Germinal center (tissue), 1 donor: ENCODE data around the gene LYZL1.
"Not testable (repeated sequence)": the region's sequence is repeated elsewhere in the genome, so short reads cannot be mapped to it uniquely, and the experiment has no call there.

Experiments
- DNase-seq: peaks from one replicate; pipeline ENCODE4 v3.0.0; 2012; ENCODE audit warnings: mixed read lengths, low spot score

Gene LYZL1

DNA sequence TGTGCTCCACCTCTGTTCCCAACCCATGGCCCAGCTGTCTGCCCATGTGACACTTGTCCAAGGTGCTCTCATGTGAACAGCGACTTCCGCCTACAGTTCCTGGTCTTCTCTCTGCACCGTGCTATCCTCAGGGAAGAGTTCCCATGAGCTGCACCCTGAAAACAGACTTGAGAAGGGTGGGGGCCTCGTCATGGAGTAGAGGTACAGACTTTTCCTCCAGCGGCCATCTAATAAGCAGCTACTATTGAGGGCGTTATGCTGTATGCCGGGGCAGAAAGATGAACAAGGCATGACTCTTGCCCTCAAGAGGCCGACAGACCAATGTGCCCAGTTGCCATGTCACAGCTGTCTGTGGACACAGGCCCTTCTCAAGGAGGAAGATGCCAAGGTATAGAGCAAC is 25.4 kb upstream of the LYZL1 start:
- DNase-seq, result no peak

DNA sequence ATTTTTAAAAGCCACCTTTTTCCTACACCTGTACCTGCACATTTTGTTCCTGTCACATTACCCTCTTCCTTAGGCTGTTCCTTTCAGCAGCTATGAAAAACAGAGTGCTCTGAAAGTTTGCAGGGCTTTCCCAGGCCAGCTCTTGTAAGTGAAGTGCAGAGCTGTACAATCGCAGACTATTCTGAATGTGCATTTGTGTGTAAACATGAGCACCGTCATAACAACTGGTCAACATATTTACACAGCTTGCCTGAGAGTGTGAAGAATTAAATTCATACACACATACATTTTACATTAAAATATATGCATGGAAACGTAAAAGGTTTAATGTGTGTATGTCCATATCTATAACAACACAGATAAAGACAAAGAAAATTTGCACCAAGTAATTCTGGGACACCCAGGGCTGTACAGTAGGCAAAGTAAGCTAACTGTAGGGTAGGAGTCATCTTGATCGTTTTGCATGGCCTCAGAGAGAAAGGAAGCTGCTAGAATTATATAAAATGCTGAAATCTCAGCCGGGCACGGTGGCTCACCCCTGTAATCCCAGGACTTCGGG is 23.6 kb upstream of the LYZL1 start:
- no peak for DNase-seq

DNA sequence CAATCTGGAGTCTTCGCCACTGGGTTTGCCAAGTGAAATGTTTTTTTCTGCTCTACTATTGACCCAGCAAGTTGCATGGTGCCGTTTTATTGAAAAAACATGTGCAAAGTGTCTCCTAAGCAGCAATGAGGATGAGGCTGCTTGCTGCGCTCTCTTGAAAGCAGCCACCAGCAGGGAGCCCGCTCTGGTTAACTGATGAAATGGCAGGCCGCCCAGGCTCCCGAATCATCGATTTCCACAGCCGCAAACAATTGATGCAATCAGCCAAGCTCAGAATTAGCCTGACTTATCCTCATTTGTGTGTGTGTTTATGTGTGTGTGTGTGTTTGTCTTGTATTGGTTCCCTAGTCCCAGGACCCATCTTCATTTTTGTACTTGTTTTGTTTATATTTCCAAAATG is 22.2 kb upstream of the LYZL1 start:
- DNase-seq, result no peak

DNA sequence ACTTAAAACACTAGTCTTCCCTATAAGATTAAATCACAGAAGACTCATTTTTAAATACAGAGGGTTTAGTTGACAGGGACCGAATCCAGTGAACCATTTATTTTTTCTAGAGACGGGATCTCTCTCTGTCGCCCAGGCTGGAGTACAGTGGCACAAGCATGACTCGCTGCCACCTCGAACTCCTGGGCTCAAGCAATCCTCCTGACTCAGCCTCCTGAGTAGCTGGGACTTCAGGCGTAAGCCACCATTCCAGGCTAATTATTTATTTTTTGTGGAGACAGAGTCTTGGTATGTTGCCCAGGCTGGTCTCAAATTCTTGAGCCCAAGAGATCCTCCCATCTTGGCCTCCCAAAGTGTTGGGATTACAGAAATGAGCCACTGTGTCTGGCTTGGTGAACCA is 20.9 kb upstream of the LYZL1 start:
- no peak for DNase-seq

DNA sequence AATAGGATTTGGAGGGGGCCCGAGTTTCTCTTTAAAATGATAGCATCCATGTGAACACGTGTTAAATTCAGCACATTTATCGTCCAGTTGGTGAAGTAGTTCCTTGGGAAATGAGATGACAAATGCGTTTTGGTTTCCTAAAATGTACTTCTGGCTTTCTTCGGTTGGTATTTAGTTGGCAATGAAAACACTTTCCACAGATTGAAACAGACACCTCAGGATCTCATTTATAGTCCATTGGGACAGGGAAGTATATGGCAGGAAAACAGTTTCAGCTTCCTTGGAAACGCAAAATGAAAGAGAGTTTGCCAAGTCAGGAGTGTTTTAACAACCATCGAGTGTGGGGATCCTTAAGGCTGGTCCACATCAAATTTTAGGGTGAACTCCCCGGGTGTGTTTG is 19.4 kb upstream of the LYZL1 start:
- no peak for DNase-seq

DNA sequence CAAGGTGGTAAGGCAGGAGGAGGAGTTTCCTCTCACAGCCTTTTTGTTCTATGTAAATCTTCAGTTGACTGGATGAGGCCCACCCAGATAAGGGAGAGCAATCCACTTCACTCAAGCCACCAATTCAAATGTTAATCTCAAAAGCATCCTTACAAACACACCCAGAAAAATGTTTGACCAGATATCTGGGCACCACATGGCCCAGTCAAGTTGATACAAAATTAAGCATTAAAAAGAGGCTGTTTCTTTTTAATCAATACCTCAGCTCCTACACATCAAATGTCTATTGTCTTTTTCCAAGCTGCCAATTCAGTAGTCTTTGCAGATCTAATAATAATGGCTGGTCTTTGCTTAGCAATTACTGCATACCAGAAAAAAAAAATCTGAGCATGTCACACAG is 18.0 kb upstream of the LYZL1 start:
- DNase-seq, result no peak

DNA sequence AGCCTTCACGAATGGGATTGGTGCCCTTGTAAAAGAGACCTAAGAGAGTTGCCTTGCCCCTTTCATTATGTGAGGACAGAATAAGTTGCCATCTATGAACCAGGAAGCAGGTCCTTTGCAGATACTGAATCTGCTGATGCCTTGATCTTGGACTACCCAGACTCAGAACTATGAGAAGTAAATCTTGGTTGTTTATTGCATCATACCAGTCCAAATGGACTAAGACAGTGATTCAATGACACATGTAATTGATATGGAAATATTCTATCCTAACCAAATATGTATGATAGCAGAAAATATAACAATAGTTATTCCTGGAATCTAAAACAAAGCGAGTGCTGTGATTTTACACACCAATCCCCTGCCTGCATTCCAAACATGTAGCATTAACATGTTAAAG is 17.0 kb upstream of the LYZL1 start:
- no peak for DNase-seq

DNA sequence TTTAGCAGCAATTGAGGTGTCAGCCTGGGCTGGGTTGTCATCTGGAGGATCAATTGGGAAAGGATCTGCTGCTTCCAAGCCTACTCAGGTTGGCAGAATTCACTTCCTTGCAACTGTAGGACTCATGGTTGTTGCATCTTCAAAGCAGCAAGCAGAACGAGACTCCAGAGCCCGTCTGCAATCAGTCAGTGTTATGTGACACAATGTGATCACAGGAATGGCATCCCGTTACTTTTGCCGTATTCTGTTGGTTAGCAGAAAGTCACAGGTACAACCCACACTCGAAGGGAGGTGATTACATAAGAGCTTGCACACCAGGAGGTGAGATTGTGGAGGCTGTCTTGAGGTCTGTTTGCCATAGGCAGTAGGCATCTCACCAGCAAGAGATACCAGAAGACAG is 15.4 kb upstream of the LYZL1 start:
- DNase-seq, result no peak

DNA sequence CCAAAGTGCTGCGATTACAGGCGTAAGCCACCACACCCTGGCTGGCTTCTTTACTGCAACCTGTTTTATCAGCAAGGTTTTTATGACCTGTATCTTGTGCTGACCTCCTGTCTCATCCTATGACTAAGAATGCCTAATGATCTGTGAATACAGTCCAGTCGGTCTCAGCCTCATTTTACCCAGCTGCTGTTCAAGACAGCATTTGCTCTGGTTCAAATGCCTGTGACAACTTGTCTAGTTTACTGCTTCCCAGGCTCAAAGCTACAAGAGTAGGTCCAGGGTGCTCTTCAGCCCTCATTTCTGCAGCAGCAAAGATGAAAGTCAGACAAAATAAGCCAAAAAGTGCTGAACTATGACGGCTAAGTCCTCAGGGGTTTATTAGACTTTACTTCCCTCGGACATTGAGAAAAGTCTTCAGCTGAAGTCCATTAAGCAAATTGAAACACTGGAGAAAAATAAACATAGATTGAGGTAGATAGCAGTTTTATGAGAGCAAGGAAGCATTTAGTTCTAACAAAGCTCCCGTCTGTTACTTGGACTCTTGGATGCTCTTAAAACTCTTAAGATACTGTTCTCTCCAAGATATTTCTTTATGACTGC is 12.5 kb upstream of the LYZL1 start:
- no peak for DNase-seq

DNA sequence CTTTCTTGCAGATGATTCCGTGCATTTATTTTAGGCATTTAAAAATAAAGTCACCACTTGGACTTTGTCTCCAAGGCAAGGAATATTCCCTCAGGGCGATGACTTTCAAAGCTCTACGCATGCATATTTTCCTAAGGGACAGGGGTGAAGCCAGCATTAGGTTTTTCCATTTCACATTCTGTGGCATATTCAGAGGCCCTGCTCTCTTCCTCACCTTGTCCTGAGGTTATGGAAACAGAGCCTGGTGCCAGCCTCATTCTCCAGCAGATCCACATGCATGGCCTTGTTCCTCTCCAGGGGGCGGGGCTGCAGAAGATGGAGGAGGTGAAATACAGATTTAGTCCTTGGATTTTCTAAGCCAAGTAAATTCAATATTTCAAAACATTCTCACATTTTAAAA is 11.6 kb upstream of the LYZL1 start:
- DNase-seq, result no peak

DNA sequence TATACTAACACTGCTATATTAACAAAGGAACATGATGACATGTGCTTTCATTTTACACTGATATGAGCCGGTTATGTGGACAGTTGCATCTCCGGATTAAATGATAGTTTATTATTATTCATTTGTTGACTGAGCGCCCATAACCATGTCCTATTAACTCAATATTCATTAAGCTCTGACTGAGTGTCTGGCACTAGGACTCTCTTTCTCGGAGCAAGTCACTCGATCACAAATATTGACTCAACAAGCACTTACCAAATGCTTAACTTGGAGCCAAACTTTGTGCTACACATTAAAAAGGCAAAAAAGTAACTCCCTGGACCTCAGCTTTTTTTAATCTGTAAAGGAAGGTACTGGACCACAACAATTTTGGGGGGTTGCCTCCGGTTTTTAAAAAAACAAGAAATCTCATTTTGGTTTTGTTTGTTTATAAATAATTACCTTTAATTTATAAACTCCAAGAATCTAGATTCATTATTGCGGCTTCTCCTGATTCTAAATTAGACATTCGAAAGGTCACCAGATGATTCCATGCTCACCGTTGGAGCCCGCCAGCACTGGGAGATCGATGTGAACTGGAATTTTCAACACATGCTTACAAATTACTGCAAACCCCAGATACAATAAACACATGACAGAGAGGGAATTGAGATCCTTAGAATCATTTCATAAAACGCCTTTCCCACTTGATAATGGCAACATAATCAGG is 8.9 kb upstream of the LYZL1 start:
- DNase-seq, result no peak

DNA sequence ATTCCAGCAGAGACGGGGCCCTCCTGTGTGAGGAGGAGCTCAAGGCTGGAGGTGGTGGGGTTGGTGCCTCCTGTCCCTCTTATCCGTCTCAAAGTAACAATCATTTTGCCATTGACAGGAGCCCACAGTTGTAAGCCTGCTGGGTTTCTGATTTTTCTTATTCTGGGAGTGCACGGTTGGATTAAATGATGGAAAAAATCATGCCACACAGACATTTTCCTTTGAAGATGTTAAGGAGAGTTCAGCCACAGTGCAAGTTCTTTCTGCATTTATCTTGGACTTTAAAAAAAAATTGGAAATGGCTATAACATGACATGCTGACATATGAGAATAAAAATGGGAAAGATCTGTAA is 8.4 kb upstream of the LYZL1 start:
- no peak for DNase-seq

DNA sequence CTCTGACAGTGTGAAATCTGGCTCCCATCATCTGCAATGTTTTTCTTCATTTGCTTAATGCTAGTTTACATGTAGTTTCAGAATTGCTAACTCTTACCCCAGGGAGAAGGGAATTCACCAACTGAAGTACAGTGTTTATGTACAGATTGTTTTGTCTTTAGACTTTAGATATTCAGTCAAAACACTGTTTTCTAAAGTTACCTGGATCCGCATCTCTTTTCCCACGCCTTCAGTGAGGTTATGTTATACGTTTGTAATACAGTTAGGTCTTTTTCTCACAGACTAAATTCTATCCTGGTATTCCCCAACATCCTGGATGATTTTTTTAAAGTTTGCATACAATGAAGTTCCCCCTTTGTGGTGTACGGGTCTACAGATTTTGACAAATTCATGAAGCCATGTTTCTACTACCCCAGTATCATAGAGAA is 3.2 kb upstream of the LYZL1 start:
- DNase-seq, result peak; percentile 7

DNA sequence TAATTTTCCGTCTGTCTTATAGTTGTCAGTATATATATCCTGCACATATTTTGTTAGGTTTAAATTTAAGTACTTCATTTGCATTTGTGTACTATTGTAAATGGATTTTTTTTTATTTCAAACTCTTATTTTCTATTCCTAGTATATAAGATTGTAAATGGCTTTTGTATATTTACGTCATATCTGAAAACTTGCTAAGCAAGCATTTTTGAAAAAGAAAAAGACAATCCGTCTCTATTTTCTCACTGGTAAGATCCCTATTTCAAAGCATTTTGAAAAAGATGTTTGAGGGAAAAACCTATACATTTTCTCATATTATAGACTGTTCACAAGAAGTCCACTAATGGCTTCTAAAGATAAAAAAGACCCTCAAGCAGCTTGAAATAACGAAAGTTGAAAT is 1.2 kb upstream of the LYZL1 start:
- no peak for DNase-seq

DNA sequence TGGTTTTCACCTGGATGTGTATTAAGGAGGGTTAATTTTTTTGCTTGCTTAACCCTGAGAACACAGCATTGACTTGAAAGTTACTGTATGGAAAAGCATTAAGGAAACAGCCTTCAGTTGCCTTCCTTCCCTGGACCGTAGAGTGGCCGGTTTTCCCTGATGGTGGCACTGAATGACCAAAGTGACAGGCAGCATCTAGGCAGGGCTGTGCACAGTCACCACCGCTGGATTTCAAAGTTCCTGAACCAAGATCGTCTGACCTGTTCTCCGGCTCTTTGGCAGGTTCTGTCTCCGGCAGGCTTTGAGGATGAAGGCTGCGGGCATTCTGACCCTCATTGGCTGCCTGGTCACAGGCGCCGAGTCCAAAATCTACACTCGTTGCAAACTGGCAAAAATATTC is 2.7 kb downstream of the LYZL1 start:
- DNase-seq, result not testable (repeated sequence)

DNA sequence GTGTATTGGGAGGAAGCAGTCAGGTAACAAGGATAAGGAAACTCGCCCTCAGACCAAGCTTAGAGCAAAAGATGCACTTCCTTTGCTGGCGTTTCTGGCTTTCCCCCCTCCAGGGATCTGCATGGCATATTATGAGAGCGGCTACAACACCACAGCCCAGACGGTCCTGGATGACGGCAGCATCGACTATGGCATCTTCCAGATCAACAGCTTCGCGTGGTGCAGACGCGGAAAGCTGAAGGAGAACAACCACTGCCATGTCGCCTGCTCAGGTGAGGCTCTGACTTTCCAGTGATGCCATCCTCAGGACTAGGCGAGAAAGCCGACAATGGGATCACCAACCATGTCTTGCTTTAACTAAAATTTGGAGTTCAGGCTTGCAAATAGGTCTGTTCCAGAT is 3.5 kb downstream of the LYZL1 start:
- not testable (repeated sequence) for DNase-seq

DNA sequence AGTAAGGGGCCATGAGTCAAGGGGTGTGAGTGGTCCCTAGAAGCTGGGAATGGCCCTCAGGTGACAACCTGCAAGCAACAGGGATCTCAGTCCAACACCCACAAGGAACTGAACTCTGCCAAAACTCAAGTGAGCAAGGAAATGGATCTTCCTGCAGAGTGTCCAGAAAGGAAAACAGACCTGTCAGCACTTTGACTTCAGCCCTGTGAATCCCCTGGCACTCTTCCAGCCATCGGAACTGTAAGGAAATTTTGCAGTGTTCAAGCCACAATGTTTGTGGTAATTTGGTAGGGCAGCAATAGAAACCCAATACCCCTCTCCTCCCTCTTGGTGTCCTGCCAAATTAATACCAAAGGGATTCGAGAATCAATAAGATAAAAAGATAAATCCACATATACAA is 6.9 kb downstream of the LYZL1 start:
- no peak for DNase-seq

DNA sequence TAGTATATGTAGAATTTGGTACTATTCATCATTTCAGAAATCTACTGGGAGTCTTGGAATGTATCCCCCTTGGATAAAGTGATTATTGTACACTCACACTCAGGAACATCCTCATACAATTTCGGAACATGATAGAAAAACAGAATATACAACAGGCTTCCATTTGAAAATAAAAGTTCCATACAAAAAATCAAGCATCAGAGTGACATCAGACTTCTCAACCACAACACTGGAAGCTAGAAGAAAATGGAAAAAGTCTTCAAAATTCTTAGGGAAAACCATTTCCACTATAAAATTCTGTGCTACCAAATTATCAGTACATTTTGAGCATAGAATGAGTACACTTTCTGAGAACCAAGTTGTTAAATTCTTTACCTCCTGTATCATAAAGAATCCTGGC is 8.8 kb downstream of the LYZL1 start:
- DNase-seq, result no peak

DNA sequence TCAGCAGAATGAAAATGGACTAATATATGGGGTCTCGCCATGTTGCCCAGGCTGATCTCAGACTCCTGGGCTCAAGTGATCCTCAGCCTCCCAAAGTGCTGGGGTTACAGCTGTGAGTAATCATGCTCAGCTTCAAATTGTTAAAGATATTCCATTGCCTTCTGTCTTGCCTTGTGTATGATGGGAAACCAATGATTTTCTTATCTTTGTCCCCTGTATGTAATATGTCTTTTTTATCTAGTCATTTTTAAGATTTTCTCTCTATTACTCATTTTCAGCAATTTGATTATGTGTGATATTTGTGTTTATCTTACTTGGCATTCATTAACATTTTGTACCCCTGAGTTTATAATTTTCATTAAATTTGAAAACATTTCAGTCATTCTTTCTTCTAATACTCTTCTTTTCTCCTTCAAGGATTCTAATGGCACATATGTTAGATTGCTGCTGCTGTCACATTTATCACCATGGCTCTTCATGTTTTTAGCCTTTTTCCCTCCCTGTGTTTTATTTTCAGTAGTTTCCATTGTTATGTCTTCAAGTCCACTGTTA is 12.6 kb downstream of the LYZL1 start:
- DNase-seq, result no peak

DNA sequence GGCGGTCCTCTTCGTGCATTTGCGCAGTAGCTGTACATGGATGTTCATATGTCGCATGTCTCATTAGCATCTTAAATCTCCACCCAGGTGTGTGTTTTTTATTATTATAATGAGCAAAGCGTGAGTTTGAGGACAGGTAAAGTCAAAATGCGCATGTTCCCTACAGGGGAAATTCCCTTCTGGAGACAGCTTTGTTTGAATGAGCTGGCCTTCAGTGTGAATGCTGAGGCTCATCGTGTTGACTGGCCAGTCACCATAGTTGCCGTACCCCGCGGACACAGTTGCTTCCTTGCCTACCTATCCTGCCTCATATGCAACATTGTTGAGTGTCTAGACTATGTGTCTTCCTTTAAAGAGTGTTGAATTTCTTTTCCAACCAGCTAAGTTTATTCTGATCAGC is 13.6 kb downstream of the LYZL1 start:
- no peak for DNase-seq

DNA sequence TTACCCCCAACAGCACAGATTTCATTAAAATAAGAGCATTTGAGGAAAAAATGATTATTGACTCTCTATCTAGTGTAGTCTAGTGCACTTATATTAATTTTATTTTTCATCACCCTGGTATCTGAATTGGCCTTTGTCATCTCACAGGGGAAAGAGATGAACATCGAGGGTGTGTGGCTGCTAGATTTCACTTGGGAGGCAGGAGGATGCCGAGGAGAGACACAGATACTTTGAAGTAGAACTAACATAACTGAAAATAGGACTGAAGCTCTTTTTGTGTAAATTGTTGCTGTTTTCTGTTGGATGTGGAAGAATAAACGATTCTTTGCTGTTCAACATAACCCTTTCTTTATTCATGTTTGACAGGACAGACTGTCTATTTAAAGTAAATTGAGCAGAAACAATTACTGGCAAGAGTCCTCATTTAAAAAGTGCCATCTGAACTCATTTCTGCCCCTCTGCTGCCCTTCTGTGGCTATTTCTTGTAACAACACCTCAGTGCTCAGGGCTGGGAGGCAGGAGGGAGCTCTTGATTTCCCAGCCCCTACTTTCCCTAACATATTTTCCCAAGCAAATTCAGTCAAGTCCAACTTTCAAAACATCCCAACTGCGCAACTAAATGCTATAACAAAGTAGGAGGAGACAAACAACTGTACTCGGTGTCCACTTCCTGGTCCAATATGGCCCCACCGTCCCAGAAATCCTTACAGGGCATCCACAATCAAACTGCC is 15.6 kb downstream of the LYZL1 start:
- DNase-seq, result peak; percentile 58

DNA sequence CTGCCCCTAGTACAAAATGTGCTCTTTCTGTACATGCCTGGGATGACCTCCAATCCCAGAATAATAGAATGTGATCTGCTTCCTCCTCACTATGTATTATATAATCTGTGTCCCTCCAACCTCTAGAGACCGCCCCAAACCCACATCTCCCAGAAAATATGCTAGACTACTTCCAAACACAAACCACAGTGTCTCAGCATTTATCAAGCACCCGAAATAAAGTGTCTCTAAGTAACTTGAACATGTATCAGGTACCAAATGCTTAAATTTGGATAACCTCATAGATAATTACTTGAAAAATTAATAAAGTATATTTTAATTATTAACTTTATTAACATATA is 16.1 kb downstream of the LYZL1 start:
- DNase-seq, result no peak

DNA sequence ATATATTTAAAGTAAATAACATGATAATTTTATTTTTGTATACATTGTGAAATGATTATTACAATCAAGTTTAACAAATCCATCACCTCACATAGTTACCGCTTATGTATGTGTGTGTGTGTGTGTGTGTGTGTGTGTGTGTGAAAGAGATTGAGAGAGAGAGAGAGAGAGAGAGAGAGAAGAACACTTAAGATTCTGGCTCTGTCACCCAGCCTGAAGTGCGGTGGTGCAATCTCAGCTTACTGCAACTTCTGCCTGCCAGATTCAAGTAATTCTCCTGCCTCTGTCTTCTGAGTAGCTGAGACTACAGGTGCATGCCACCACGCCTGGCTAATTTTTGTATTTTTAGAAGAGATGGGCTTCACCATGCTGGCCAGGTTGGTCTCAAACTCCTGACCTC is 17.8 kb downstream of the LYZL1 start:
- DNase-seq, result no peak
